ENCODE data around the gene DBH.

DBH gene

GRCh38 chr9:133701981-133702797, 66.0 kb downstream of the DBH start:
- no peak for DNase-seq (ENCODE audit: low spot score)

GRCh38 chr9:133702798-133703590, 66.8 kb downstream of the DBH start:
- DNase-seq (ENCODE audit: low spot score): no peak

- no peak for DNase-seq (ENCODE audit: low spot score)
These were observed 67.6 kb downstream of the DBH start for GRCh38 chr9:133703591-133704399.

DNA sequence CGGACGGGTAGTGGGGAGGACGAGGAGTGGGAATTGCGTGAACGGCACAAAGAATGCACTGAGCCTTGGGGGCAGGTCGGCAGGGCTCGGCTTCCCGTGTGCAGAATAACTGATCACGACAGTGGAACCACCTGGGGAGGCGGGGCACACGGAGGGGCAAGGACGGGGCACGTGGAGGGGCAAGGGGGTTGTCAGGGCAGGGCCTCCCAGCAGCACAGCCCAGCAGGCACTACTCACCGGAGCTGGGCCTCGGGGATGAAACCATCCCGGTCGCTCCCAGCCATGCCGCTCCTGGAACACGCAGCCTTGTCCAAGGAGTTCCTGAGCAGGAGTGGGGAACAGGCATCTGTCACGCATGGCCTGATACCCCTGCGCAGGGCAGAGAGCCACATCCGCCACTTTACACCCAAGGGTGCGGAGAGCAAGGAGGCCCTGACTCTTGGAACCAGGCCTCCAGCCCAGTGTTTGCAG, 68.6 kb downstream of the DBH start:
- DNase-seq (ENCODE audit: low spot score): no peak

DNA sequence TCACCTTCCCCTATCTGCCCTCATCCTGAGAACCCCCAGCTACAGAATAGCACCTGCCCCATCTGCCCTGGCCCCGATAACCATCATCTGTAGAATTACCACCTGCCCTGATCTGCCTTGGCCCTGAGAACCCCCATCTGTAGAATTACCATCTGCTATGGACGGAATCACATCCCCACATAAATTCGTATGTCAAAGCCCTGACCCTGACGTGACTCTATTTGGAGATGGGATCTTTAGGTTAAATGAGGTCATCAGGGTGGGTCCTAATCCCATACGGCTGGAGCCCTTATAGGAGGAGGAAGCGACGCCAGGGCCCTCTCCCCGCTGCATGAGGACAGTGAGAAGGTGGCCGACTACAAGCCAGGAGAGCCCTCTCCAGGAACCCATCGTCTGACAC, 69.4 kb downstream of the DBH start:
- no peak for DNase-seq (ENCODE audit: low spot score)

- DNase-seq (ENCODE audit: low spot score): no peak
These were observed 70.3 kb downstream of the DBH start for GRCh38 chr9:133706307-133707050.

- DNase-seq (ENCODE audit: low spot score): no peak
These were observed 71.1 kb downstream of the DBH start for GRCh38 chr9:133707065-133707762.

- no peak for DNase-seq (ENCODE audit: low spot score)
These were observed 71.6 kb downstream of the DBH start for GRCh38 chr9:133707763-133708245.

GRCh38 chr9:133708246-133709014, 72.3 kb downstream of the DBH start:
- no peak for DNase-seq (ENCODE audit: low spot score)

Data from HuH-7 (cell line).